ENCODE data around the gene ZFP90.

The ZFP90 gene

GRCh38 chr16:68519225-68519745 is 19.8 kb upstream of the ZFP90 start:
- H3K4me1 ChIP-seq (ENCODE audit: control insufficient read depth, insufficient read depth, low read length), result peaks cover 4% of the 10 kb centered on the region
- no peak overlapping the region for H3K9ac ChIP-seq (ENCODE audit: low read length in 2 of 2)
- no peak overlapping the region for H3K4me3 ChIP-seq (ENCODE audit: low read length in 2 of 2)
- no peak overlapping the region for H3K27ac ChIP-seq (ENCODE audit: low read length)
- no peaks in the 10 kb centered on the region for H3K36me3 ChIP-seq (ENCODE audit: control insufficient read depth in 2 of 2, insufficient read depth in 2 of 2, low read length in 2 of 2)
- H3K9me3 ChIP-seq (ENCODE audit: control insufficient read depth in 2 of 2, low read length in 2 of 2), result no peaks in the 10 kb centered on the region
- peaks cover 0 to 2% of the 10 kb centered on the region in 2 donors for H3K27me3 ChIP-seq (ENCODE audit: control insufficient read depth in 1 of 2, insufficient read depth in 2 of 2, low read length in 2 of 2)

- H3K9ac ChIP-seq (ENCODE audit: low read length in 2 of 2), result no peak overlapping the region
Observed at GRCh38 chr16:68520649-68521086, 18.4 kb upstream of the ZFP90 start.

GRCh38 chr16:68524069-68524820 is 14.8 kb upstream of the ZFP90 start:
- no peaks in the 10 kb centered on the region for H3K36me3 ChIP-seq (ENCODE audit: control insufficient read depth in 2 of 2, insufficient read depth in 2 of 2, low read length in 2 of 2)
- H3K27ac ChIP-seq (ENCODE audit: low read length), result no peak overlapping the region
- no peaks in the 10 kb centered on the region for H3K9me3 ChIP-seq (ENCODE audit: control insufficient read depth in 2 of 2, low read length in 2 of 2)
- H3K9ac ChIP-seq (ENCODE audit: low read length in 2 of 2), result no peak overlapping the region
- H3K4me1 ChIP-seq (ENCODE audit: control insufficient read depth, insufficient read depth, low read length), result peaks cover 8% of the 10 kb centered on the region
- H3K27me3 ChIP-seq (ENCODE audit: control insufficient read depth in 1 of 2, insufficient read depth in 2 of 2, low read length in 2 of 2), result peaks cover 0 to 2% of the 10 kb centered on the region in 2 donors
- no peak overlapping the region for H3K4me3 ChIP-seq (ENCODE audit: low read length in 2 of 2)

More at GRCh38 chr16:68520649-68521086, 18.4 kb upstream of the ZFP90 start:
- no peaks in the 10 kb centered on the region for H3K36me3 ChIP-seq (ENCODE audit: control insufficient read depth in 2 of 2, insufficient read depth in 2 of 2, low read length in 2 of 2)
- H3K4me1 ChIP-seq (ENCODE audit: control insufficient read depth, insufficient read depth, low read length), result peaks cover 4% of the 10 kb centered on the region
- peak overlapping the region; percentile 68 to 70 for H3K4me3 ChIP-seq (ENCODE audit: low read length in 2 of 2)
- H3K9me3 ChIP-seq (ENCODE audit: control insufficient read depth in 2 of 2, low read length in 2 of 2), result no peaks in the 10 kb centered on the region
- H3K27ac ChIP-seq (ENCODE audit: low read length), result no peak overlapping the region
- peaks cover 0 to 2% of the 10 kb centered on the region in 2 donors for H3K27me3 ChIP-seq (ENCODE audit: control insufficient read depth in 1 of 2, insufficient read depth in 2 of 2, low read length in 2 of 2)

- Histone ChIP-seq H3K4me1 (ENCODE audit: control insufficient read depth, insufficient read depth, low read length) (peaks cover 15% of the 10 kb centered on the region), H3K9ac (ENCODE audit: low read length in 2 of 2) (no peak overlapping the region), H3K4me3 (ENCODE audit: low read length in 2 of 2) (no peak overlapping the region), H3K9me3 (ENCODE audit: control insufficient read depth in 2 of 2, low read length in 2 of 2) (no peaks in the 10 kb centered on the region), H3K36me3 (ENCODE audit: control insufficient read depth in 2 of 2, insufficient read depth in 2 of 2, low read length in 2 of 2) (no peaks in the 10 kb centered on the region), H3K27me3 (ENCODE audit: control insufficient read depth in 1 of 2, insufficient read depth in 2 of 2, low read length in 2 of 2) (peaks cover 0 to 2% of the 10 kb centered on the region in 2 donors), H3K27ac (ENCODE audit: low read length) (no peak overlapping the region)
Observed at GRCh38 chr16:68526143-68526781, 12.8 kb upstream of the ZFP90 start.

- H3K4me3 ChIP-seq (ENCODE audit: low read length in 2 of 2), result no peak overlapping the region
- H3K36me3 ChIP-seq (ENCODE audit: control insufficient read depth in 2 of 2, insufficient read depth in 2 of 2, low read length in 2 of 2), result no peaks in the 10 kb centered on the region
- peaks cover 15% of the 10 kb centered on the region for H3K4me1 ChIP-seq (ENCODE audit: control insufficient read depth, insufficient read depth, low read length)
- H3K9me3 ChIP-seq (ENCODE audit: control insufficient read depth in 2 of 2, low read length in 2 of 2), result no peaks in the 10 kb centered on the region
- no peak overlapping the region for H3K9ac ChIP-seq (ENCODE audit: low read length in 2 of 2)
- no peak overlapping the region for H3K27ac ChIP-seq (ENCODE audit: low read length)
- peaks cover 0 to 2% of the 10 kb centered on the region in 2 donors for H3K27me3 ChIP-seq (ENCODE audit: control insufficient read depth in 1 of 2, insufficient read depth in 2 of 2, low read length in 2 of 2)
Observed at GRCh38 chr16:68526782-68527145, 12.3 kb upstream of the ZFP90 start.

- peaks cover 0 to 2% of the 10 kb centered on the region in 2 donors for H3K27me3 ChIP-seq (ENCODE audit: control insufficient read depth in 1 of 2, insufficient read depth in 2 of 2, low read length in 2 of 2)
- H3K27ac ChIP-seq (ENCODE audit: low read length), result no peak overlapping the region
- no peaks in the 10 kb centered on the region for H3K9me3 ChIP-seq (ENCODE audit: control insufficient read depth in 2 of 2, low read length in 2 of 2)
- no peaks in the 10 kb centered on the region for H3K36me3 ChIP-seq (ENCODE audit: control insufficient read depth in 2 of 2, insufficient read depth in 2 of 2, low read length in 2 of 2)
- H3K4me1 ChIP-seq (ENCODE audit: control insufficient read depth, insufficient read depth, low read length), result peaks cover 15% of the 10 kb centered on the region
- H3K9ac ChIP-seq (ENCODE audit: low read length in 2 of 2), result no peak overlapping the region
- H3K4me3 ChIP-seq (ENCODE audit: low read length in 2 of 2), result no peak overlapping the region
Observed at GRCh38 chr16:68528233-68528632, 10.9 kb upstream of the ZFP90 start.

GRCh38 chr16:68528686-68529379 is 10.3 kb upstream of the ZFP90 start:
- no peak overlapping the region for H3K27ac ChIP-seq (ENCODE audit: low read length)
- H3K9ac ChIP-seq (ENCODE audit: low read length in 2 of 2), result peak overlapping the region in 1 of 2 donors; percentile 47
- H3K9me3 ChIP-seq (ENCODE audit: control insufficient read depth in 2 of 2, low read length in 2 of 2), result no peaks in the 10 kb centered on the region
- no peaks in the 10 kb centered on the region for H3K36me3 ChIP-seq (ENCODE audit: control insufficient read depth in 2 of 2, insufficient read depth in 2 of 2, low read length in 2 of 2)
- peak overlapping the region; percentile 29 to 64 for H3K4me3 ChIP-seq (ENCODE audit: low read length in 2 of 2)
- peaks cover 15% of the 10 kb centered on the region for H3K4me1 ChIP-seq (ENCODE audit: control insufficient read depth, insufficient read depth, low read length)
- peaks cover 0 to 2% of the 10 kb centered on the region in 2 donors for H3K27me3 ChIP-seq (ENCODE audit: control insufficient read depth in 1 of 2, insufficient read depth in 2 of 2, low read length in 2 of 2)

- no peaks in the 10 kb centered on the region for H3K27me3 ChIP-seq (ENCODE audit: control insufficient read depth in 1 of 2, insufficient read depth in 2 of 2, low read length in 2 of 2)
- peak overlapping the region; percentile 84 to 85 for H3K4me3 ChIP-seq (ENCODE audit: low read length in 2 of 2)
- H3K9me3 ChIP-seq (ENCODE audit: control insufficient read depth in 2 of 2, low read length in 2 of 2), result no peaks in the 10 kb centered on the region
- peaks cover 15% of the 10 kb centered on the region for H3K4me1 ChIP-seq (ENCODE audit: control insufficient read depth, insufficient read depth, low read length)
- H3K27ac ChIP-seq (ENCODE audit: low read length), result no peak overlapping the region
- peak overlapping the region; percentile 37 to 47 for H3K9ac ChIP-seq (ENCODE audit: low read length in 2 of 2)
- no peaks in the 10 kb centered on the region for H3K36me3 ChIP-seq (ENCODE audit: control insufficient read depth in 2 of 2, insufficient read depth in 2 of 2, low read length in 2 of 2)
Observed at GRCh38 chr16:68529608-68529930, 9.5 kb upstream of the ZFP90 start.

GRCh38 chr16:68529931-68530701 is 9.0 kb upstream of the ZFP90 start:
- Histone ChIP-seq H3K9ac (ENCODE audit: low read length in 2 of 2) (peak overlapping the region; percentile 47 to 51), H3K4me3 (ENCODE audit: low read length in 2 of 2) (peak overlapping the region; percentile 84 to 85), H3K27ac (ENCODE audit: low read length) (no peak overlapping the region), H3K36me3 (ENCODE audit: control insufficient read depth in 2 of 2, insufficient read depth in 2 of 2, low read length in 2 of 2) (no peaks in the 10 kb centered on the region), H3K27me3 (ENCODE audit: control insufficient read depth in 1 of 2, insufficient read depth in 2 of 2, low read length in 2 of 2) (no peaks in the 10 kb centered on the region), H3K9me3 (ENCODE audit: control insufficient read depth in 2 of 2, low read length in 2 of 2) (no peaks in the 10 kb centered on the region), H3K4me1 (ENCODE audit: control insufficient read depth, insufficient read depth, low read length) (peaks cover 15% of the 10 kb centered on the region)

GRCh38 chr16:68533937-68534336 is 5.2 kb upstream of the ZFP90 start:
- H3K9ac ChIP-seq (ENCODE audit: low read length in 2 of 2), result no peak overlapping the region
- H3K27me3 ChIP-seq (ENCODE audit: control insufficient read depth in 1 of 2, insufficient read depth in 2 of 2, low read length in 2 of 2), result no peaks in the 10 kb centered on the region
- H3K4me1 ChIP-seq (ENCODE audit: control insufficient read depth, insufficient read depth, low read length), result peaks cover 15% of the 10 kb centered on the region
- H3K9me3 ChIP-seq (ENCODE audit: control insufficient read depth in 2 of 2, low read length in 2 of 2), result no peaks in the 10 kb centered on the region
- no peak overlapping the region for H3K27ac ChIP-seq (ENCODE audit: low read length)
- no peaks in the 10 kb centered on the region for H3K36me3 ChIP-seq (ENCODE audit: control insufficient read depth in 2 of 2, insufficient read depth in 2 of 2, low read length in 2 of 2)
- no peak overlapping the region for H3K4me3 ChIP-seq (ENCODE audit: low read length in 2 of 2)
